Aorta (tissue), 5 donors: ENCODE data around the gene MUCL1. TPM values are rescaled to one million over a fixed set of nuclear protein-coding genes. Genes with fewer than 3 reads are reported as not detected.

Experiments
- ATAC-seq: fragments of 200-7000 bp; cut with Tn5 transposase; one replicate; pipeline ENCODE4 v1.9.1; 2022; ENCODE audit warnings: moderate library complexity; ENCODE audit not compliant: low FRiP score
- DNase-seq, 2 donors: peaks; one replicate each; pipeline ENCODE4 v3.0.0-alpha.2; 2020
- H3K27ac ChIP-seq, 2 donors: one replicate each; pipeline ENCODE4 v1.5.1; 2013; ENCODE audit warnings: low read length in 2 of 2, mild to moderate bottlenecking in 2 of 2, moderate library complexity in 2 of 2, control low read depth in 1 of 2, inconsistent platforms in 1 of 2, low read depth in 1 of 2
- H3K27me3 ChIP-seq, 2 donors: one replicate each; pipeline ENCODE4 v1.6.1; 2013; ENCODE audit warnings: control low read depth in 1 of 2, low read length in 1 of 2, mild to moderate bottlenecking in 1 of 2, moderate library complexity in 1 of 2; ENCODE audit not compliant: insufficient read depth in 2 of 2, control insufficient read depth in 1 of 2
- H3K36me3 ChIP-seq, 2 donors: one replicate each; pipeline ENCODE4 v1.6.1; 2013; ENCODE audit warnings: control low read depth in 1 of 2, low read length in 1 of 2, mild to moderate bottlenecking in 1 of 2; ENCODE audit not compliant: insufficient read depth in 2 of 2, control insufficient read depth in 1 of 2
- H3K4me1 ChIP-seq, 2 donors: one replicate each; pipeline ENCODE4 v1.6.1; 2013; ENCODE audit warnings: low read length in 2 of 2, control low read depth in 1 of 2, mild to moderate bottlenecking in 1 of 2, moderate library complexity in 1 of 2; ENCODE audit not compliant: insufficient read depth in 2 of 2, control insufficient read depth in 1 of 2
- H3K4me3 ChIP-seq, 2 donors: one replicate each; pipeline ENCODE4 v1.5.1; 2013; ENCODE audit warnings: low read length in 2 of 2, control low read depth in 1 of 2, mild to moderate bottlenecking in 1 of 2
- H3K9me3 ChIP-seq: one replicate; pipeline ENCODE4 v1.6.1; 2013; ENCODE audit warnings: mild to moderate bottlenecking, low read length; ENCODE audit not compliant: control insufficient read depth
- WGBS, 2 donors: extraction: QIAGEN DNeasy Blood & Tissue Kit; methylation state at CpG; one replicate each; pipeline ENCODE4 v1.1.7; 2013; 5-methylcytosine and 5-hydroxymethylcytosine counted together
- intact Hi-C, 2 donors: fragments of 100-400 bp; cut with DNase I; formaldehyde crosslinking; loops; one replicate each; pipeline versions ENCODE4 v1.14.2 to v1.15.0; 2022
- long read RNA-seq, 2 donors: library from polyadenylated mRNA; unstranded; transcript quantifications; one replicate each; pipeline ENCODE4 v2.0.0, GENCODE V29; 2020 to 2021
- polyA plus RNA-seq, 2 donors: library from polyadenylated mRNA; stranded (reverse); fragments of 200-250 nt; gene quantifications; one replicate each; pipeline ENCODE4 v1.2.3, GENCODE V29; 2013
- total RNA-seq, 2 donors: library from RNA; stranded (reverse); fragmentation: NEBNext Ultra II Directional; extraction: Animal tissue kit (Norgen Biotek cat#: 25700); gene quantifications; one replicate each; pipeline ENCODE4 v1.2.1, GENCODE V29; 2021
- donor health status: healthy with polysubstance abuse.
- donor health status: Bipolar disorder and iron deficiency.
- donor health status: DM: no; HTN: no; CAD: no.
- donor health status: DM: no; HTN: no; CAD: no.
- donor health status: DM: yes; HTN: yes; CAD: no.

Gene MUCL1, protein sequence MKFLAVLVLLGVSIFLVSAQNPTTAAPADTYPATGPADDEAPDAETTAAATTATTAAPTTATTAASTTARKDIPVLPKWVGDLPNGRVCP
- total RNA-seq (not detected), polyA plus RNA-seq (not detected)
- long read RNA-seq, donor 1 = 0 reads
- long read RNA-seq, donor 2 = 0 reads

DNA sequence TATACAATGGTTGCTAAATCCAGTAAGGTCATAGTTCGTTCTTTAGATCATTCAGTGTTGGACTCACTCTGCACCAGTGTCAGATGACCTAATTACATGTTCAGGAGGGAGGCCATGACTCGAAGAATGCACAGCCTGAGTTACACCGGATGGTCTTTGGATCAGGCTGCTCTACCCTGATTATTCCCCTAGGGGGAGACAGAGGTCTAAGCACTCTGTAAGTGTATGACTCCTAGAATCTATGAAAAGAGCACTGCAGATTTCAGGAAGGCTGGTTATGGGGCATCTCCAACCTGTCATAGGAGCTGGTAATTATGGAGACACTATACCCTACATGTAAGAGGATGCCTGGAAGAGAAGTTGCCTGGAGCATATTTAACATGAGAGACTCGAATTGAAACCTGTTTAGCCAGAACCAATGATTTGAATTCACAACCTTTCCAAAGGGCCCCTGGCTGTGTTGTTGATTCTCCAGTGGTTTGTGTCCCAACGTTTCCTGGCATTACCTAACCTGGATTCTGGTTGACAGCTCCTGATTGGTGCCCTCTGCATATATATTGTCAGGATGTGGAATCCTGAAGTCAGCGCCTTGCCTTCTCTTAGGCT is at the start of gene MUCL1:
TSS of gene MUCL1 (plus strand) at position 584 of the 606 bp plus-strand sequence. CDS start 67 bp downstream, outside the sequence.
- H3K4me1 ChIP-seq = no peaks in the 10 kb centered on the region
- DNase-seq (no peak), ATAC-seq (no peak)
- no peak within 1 kb of the TSS for H3K4me3 ChIP-seq
- peaks cover 0 to 2% of the 10 kb centered on the region in 2 donors for H3K27me3 ChIP-seq
- no peak within 1 kb of the TSS for H3K27ac ChIP-seq
- H3K36me3 ChIP-seq = no peaks in the 10 kb centered on the region
- peaks cover 1% of the 10 kb centered on the region for H3K9me3 ChIP-seq
- 37 to 38% methylated on average over 6 of the region's 6 CpGs for WGBS, 2 donors
- intact Hi-C loops = no loop called here

DNA sequence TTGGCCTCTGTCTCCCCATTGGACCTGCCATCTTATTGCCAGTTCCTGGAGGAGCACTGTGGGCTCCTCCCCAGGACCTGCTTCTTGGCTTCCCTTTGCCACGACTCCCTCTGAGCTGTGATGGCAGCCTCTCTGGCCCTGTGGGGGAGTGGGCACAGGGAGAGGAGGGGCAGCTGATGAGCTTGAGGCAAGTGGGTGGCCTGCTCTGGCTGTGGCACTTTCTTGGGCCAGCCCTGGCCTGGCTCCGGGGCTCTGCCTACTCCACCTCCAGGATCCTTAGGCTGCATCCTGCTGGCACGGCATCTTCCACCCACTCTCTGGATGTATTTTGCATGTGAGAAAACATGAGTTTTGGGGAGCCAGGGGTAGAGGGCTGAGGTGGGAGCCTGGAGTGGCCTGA is 32.6 kb upstream of the MUCL1 start:
- H3K4me3 ChIP-seq = no peak overlapping the region
- WGBS, 2 donors = 87 to 94% methylated on average over 3 of the region's 3 CpGs
- H3K4me1 ChIP-seq = no peaks in the 10 kb centered on the region
- DNase-seq (no peak), ATAC-seq (no peak)
- intact Hi-C loops = no loop called here
- H3K9me3 ChIP-seq = peaks cover 4% of the 10 kb centered on the region
- no peaks in the 10 kb centered on the region for H3K27me3 ChIP-seq
- H3K36me3 ChIP-seq = no peaks in the 10 kb centered on the region
- H3K27ac ChIP-seq = no peak overlapping the region

DNA sequence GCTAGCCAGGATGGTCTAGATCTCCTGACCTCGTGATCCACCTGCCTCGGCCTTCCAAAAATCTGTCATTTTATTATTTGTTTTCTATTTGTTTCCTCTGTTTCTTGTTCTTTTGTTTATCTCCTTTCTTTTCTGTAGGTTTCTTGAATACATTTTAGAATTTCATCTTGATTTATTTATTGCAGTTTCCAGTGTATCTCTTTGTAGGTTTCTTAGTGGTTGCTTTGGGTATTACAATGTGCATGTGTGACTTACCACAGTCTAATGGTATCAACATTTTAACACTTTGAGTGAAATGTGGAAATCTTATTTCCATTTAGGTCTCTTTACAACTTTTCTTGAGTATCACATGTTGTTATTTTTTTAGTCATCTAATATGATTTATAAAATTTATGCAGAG is 29.9 kb upstream of the MUCL1 start:
- no peaks in the 10 kb centered on the region for H3K27me3 ChIP-seq
- peaks cover 1% of the 10 kb centered on the region for H3K9me3 ChIP-seq
- DNase-seq (no peak), ATAC-seq (no peak)
- 84 to 93% methylated on average over 2 of the region's 2 CpGs for WGBS, 2 donors
- no peak overlapping the region for H3K27ac ChIP-seq
- H3K4me3 ChIP-seq = no peak overlapping the region
- H3K4me1 ChIP-seq = no peaks in the 10 kb centered on the region
- intact Hi-C loops = no loop called here
- H3K36me3 ChIP-seq = no peaks in the 10 kb centered on the region

DNA sequence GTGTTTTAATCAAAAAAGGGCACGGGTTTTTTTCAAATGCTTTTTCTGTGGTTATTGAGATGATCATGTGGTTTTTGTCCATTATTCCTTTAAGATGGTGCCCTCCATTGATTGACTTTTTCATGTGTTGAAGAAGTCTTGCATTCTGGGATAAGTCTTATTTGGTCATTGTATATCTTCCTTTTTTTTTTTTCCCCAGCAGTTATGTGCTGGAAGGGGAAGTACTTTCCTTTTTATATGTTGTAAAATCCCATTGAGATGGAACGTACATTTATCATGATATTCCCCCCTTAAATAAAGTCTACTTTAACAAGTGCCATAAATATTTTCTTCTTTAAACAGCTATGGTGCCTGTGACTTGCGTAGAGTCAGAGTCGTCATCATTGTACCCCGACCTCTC is 24.8 kb upstream of the MUCL1 start:
- no peak for ATAC-seq
- Histone ChIP-seq H3K36me3 (no peaks in the 10 kb centered on the region), H3K27ac (no peak overlapping the region), H3K27me3 (no peaks in the 10 kb centered on the region), H3K4me3 (no peak overlapping the region), H3K4me1 (no peaks in the 10 kb centered on the region), H3K9me3 (no peaks in the 10 kb centered on the region)
- DNase-seq = no peak
- intact Hi-C loops = no loop called here
- 70 to 74% methylated on average over 5 of the region's 5 CpGs for WGBS, 2 donors

DNA sequence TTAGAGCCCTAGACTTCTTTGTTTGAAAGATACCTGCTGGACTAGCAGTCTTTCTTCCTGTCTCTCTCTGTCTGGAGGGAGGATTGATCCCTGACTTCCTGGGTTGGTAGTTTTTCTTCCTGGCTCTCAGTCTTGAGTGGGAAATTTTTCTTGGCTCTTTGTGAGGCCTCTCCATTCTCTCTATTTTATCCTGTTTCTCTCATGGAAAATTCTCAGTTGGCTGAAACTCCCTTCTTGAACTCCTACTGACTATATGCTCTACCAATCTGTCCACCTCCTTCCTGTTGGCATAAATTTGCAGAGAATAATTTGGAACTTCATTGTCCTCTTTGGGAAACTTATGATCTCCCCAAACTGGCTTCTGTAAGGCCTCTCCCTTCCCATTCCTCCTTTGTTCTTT is 24.1 kb upstream of the MUCL1 start:
- no peaks in the 10 kb centered on the region for H3K36me3 ChIP-seq
- no peak for ATAC-seq
- H3K4me3 ChIP-seq = no peak overlapping the region
- H3K9me3 ChIP-seq = no peaks in the 10 kb centered on the region
- no peaks in the 10 kb centered on the region for H3K4me1 ChIP-seq
- intact Hi-C loops = no loop called here
- no peak overlapping the region for H3K27ac ChIP-seq
- no peak for DNase-seq
- H3K27me3 ChIP-seq = no peaks in the 10 kb centered on the region

DNA sequence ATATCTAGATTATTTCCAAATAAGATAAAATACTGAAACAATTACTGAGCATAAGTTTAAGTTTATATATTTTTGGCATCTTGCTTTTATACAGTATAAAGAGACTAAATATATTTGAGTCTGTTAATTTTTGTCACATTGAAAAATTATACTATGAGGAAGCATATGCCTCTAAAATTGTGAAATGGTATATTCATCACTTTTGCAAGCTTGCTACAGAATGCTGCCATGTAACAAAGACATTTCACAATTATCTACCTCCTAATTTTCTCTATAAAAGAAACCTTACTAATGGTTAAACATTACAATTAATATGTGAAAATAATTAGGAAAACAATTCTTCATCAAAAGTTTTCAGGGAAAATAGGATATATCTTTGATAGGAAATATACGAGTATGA is 22.7 kb upstream of the MUCL1 start:
- DNase-seq (no peak), ATAC-seq (no peak)
- no peaks in the 10 kb centered on the region for H3K27me3 ChIP-seq
- WGBS, 2 donors = 43 to 53% methylated on average over 1 of the region's 1 CpG
- H3K27ac ChIP-seq = no peak overlapping the region
- H3K4me3 ChIP-seq = no peak overlapping the region
- no peaks in the 10 kb centered on the region for H3K9me3 ChIP-seq
- no peaks in the 10 kb centered on the region for H3K4me1 ChIP-seq
- H3K36me3 ChIP-seq = no peaks in the 10 kb centered on the region
- intact Hi-C loops = no loop called here

DNA sequence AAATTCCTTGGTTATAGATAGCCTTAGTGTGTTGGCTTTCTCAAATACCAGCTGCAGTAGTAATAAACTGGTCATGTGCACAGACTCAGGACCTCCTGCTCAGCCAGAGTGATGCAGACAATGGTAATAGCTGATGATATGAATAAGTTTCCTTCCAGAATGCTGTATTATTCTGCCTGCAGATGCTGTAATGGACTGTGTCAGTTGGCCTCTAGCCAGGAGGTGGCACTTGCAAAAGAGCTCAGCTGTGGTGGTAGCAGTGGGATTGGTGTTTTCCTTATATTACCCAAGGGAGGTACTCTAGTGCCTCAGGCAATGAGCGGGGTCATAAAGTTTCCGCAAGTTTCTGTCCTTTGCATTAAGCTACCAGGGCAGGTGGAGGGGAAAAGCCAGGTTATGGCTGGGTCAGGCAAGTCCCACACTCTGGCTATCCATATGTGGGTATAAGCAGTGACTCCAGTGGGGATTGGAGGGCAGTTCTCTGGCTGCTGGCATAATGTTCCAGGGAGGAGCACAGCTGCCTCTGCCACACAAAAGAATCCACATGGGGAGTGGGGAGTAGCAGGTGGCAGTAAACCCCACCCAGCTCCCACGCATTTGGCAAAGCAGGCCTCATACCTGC is 14.0 kb upstream of the MUCL1 start:
- Histone ChIP-seq H3K27me3 (no peaks in the 10 kb centered on the region), H3K36me3 (no peaks in the 10 kb centered on the region), H3K4me1 (no peaks in the 10 kb centered on the region), H3K9me3 (peaks cover 10% of the 10 kb centered on the region), H3K27ac (no peak overlapping the region), H3K4me3 (no peak overlapping the region)
- 56 to 59% methylated on average over 3 of the region's 3 CpGs for WGBS, 2 donors
- ATAC-seq (no peak), DNase-seq (no peak)
- intact Hi-C loops = no loop called here

DNA sequence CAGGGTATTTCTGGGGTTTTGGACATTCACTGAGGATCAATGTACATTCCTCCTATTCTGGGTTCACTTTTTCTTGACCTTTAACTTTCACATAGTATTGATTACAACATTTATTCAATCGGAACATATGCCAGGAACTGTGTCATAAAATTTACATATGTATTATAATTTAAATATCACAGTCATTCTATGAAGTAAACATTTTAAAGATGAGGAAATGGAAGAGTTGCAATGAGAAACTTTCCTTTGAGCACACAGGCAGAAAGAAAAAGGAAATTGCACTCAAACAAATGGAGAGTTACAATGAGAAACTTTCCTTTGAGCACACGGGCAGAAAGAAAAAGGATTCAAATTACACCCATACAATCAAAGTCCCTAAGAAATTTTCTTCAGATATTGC is 3.1 kb downstream of the MUCL1 start:
- intact Hi-C loops = no loop called here
- Histone ChIP-seq H3K9me3 (peaks cover 1% of the 10 kb centered on the region), H3K27ac (no peak overlapping the region), H3K4me1 (no peaks in the 10 kb centered on the region), H3K27me3 (peaks cover 0 to 2% of the 10 kb centered on the region in 2 donors), H3K4me3 (no peak overlapping the region), H3K36me3 (no peaks in the 10 kb centered on the region)
- WGBS, 2 donors = 52 to 57% methylated on average over 2 of the region's 2 CpGs
- ATAC-seq = no peak
- no peak for DNase-seq

DNA sequence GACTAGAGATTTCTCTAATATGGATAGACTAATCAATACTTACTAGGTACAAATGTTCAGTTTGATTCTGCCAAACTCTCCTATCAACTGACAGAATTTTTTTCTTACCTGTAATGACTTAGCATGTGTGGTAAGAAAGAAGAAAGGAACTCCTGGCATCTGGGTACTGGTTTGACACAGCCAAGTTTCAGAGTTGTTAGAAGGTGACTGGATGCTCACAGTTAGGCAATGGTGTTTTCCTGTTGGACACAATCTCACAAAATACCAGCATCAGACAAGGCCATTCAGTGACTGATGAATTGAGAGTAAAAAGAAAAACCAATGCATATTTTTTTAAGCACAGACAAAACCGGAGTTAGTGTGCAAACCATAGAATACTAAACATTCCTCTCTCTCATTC is 4.2 kb downstream of the MUCL1 start:
- Histone ChIP-seq H3K27me3 (peaks cover 0 to 2% of the 10 kb centered on the region in 2 donors), H3K9me3 (peaks cover 1% of the 10 kb centered on the region), H3K4me1 (no peaks in the 10 kb centered on the region), H3K4me3 (no peak overlapping the region), H3K27ac (no peak overlapping the region), H3K36me3 (no peaks in the 10 kb centered on the region)
- 17 to 22% methylated on average over 1 of the region's 1 CpG for WGBS, 2 donors
- intact Hi-C loops = no loop called here
- no peak for DNase-seq
- ATAC-seq = no peak
